HG02970 (cell line): ENCODE data around the gene MAPKBP1.
"Not testable (repeated sequence)": the region's sequence is repeated elsewhere in the genome, so short reads cannot be mapped to it uniquely, and the experiment has no call there.

Experiments used
- ATAC-seq: cut with Tn5 transposase; IDR thresholded peaks from one replicate; pipeline ENCODE4 v1.9.1; 2021; ENCODE audit warnings: mild to moderate bottlenecking, moderate library complexity, moderate number of reproducible peaks; ENCODE audit not compliant: unreplicated experiment, low FRiP score

MAPKBP1 gene

GRCh38 chr15:41824062-41824745 lies 49.9 kb downstream of the MAPKBP1 start:
- ATAC-seq = no peak

- no peak for ATAC-seq
Observed at GRCh38 chr15:41825145-41825544, 50.9 kb downstream of the MAPKBP1 start.

GRCh38 chr15:41825572-41826535 lies 51.6 kb downstream of the MAPKBP1 start:
- no peak for ATAC-seq

GRCh38 chr15:41827290-41827879 lies 53.1 kb downstream of the MAPKBP1 start:
- ATAC-seq = no peak

GRCh38 chr15:41827880-41828806 lies 53.9 kb downstream of the MAPKBP1 start, which contains the start of gene JMJD7:
JMJD7 (plus strand) TSS chr15:41828092; CDS start chr15:41828125, 33 bp downstream.
- ATAC-seq = no peak

GRCh38 chr15:41828807-41829141 lies 54.5 kb downstream of the MAPKBP1 start:
- no peak for ATAC-seq

GRCh38 chr15:41829959-41830646 lies 55.8 kb downstream of the MAPKBP1 start:
- no peak for ATAC-seq

- not testable (repeated sequence) for ATAC-seq
Observed at GRCh38 chr15:41831291-41831690, 57.0 kb downstream of the MAPKBP1 start.

GRCh38 chr15:41832208-41832607 lies 57.9 kb downstream of the MAPKBP1 start:
- no peak for ATAC-seq

- no peak for ATAC-seq
Observed at GRCh38 chr15:41832875-41833274, 58.6 kb downstream of the MAPKBP1 start.

- no peak for ATAC-seq
Observed at GRCh38 chr15:41834096-41834495, 59.8 kb downstream of the MAPKBP1 start.

- ATAC-seq = no peak
Observed at GRCh38 chr15:41836073-41836472, 61.8 kb downstream of the MAPKBP1 start.

GRCh38 chr15:41836713-41837454 lies 62.6 kb downstream of the MAPKBP1 start:
- no peak for ATAC-seq

GRCh38 chr15:41838400-41838897 lies 64.2 kb downstream of the MAPKBP1 start, which contains the start of gene PLA2G4B:
PLA2G4B (plus strand) TSS chr15:41838847; CDS start chr15:41838914, 67 bp downstream.
- ATAC-seq = no peak

- ATAC-seq = no peak
Observed at GRCh38 chr15:41839781-41840491, 65.7 kb downstream of the MAPKBP1 start.

GRCh38 chr15:41840673-41841072 lies 66.4 kb downstream of the MAPKBP1 start:
- ATAC-seq = no peak

- no peak for ATAC-seq
Observed at GRCh38 chr15:41841131-41841530, 66.8 kb downstream of the MAPKBP1 start.

- ATAC-seq = no peak
Observed at GRCh38 chr15:41842229-41842628, 67.9 kb downstream of the MAPKBP1 start.
